ENCODE data around the gene ZSCAN5B. TPM values are rescaled to one million over a fixed set of nuclear protein-coding genes. Genes with fewer than 3 reads are reported as not detected.

ZSCAN5B gene
- total RNA-seq, 1 donor from 2014 or later, result not detected

- H3K27ac Mint-ChIP-seq (ENCODE audit: unreplicated experiment), result no peak overlapping the region
- DNase-seq (ENCODE audit: low spot score), result no peak
- H3K27me3 Mint-ChIP-seq (ENCODE audit: unreplicated experiment), result peaks cover 8% of the 10 kb centered on the region
- H3K4me1 Mint-ChIP-seq (ENCODE audit: unreplicated experiment), result no peaks in the 10 kb centered on the region
- TF ChIP-seq CTCF (IDR thresholded peaks at IDR 0.05; ENCODE audit: unreplicated experiment), result no peak
- H3K4me3 Mint-ChIP-seq (ENCODE audit: unreplicated experiment), result no peak overlapping the region
- no peaks in the 10 kb centered on the region for H3K9me3 Mint-ChIP-seq (ENCODE audit: unreplicated experiment)
- H3K36me3 Mint-ChIP-seq (ENCODE audit: low read depth, unreplicated experiment), result no peaks in the 10 kb centered on the region
These were observed 23.0 kb downstream of the ZSCAN5B start for GRCh38 chr19:56174550-56174949.

DNA sequence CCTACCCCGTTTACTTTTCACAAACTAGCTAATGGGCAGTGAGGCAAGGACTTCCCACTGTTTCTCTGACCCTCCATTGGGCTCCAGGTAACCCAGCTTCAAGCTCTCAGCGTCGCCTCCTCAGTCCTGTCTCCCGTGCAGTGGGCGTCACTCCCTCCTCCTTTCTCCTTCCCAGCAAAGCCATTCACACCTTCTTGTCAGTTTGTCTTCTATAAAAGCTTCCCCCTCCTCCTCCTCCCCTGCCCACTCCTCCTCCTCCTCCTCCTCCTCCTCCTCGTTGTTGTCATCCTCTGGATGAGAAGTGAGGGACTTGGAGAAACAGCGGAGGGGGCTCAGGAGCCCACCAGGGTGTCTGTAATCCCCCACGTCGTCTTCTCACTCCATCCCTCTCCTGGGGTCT is 23.5 kb downstream of the ZSCAN5B start:
- Mint-ChIP-seq H3K4me1 (ENCODE audit: unreplicated experiment) (no peaks in the 10 kb centered on the region), H3K36me3 (ENCODE audit: low read depth, unreplicated experiment) (no peaks in the 10 kb centered on the region), H3K27me3 (ENCODE audit: unreplicated experiment) (peaks cover 8% of the 10 kb centered on the region), H3K4me3 (ENCODE audit: unreplicated experiment) (no peak overlapping the region), H3K9me3 (ENCODE audit: unreplicated experiment) (no peaks in the 10 kb centered on the region), H3K27ac (ENCODE audit: unreplicated experiment) (no peak overlapping the region)
- TF ChIP-seq CTCF (IDR thresholded peaks at IDR 0.05; ENCODE audit: unreplicated experiment), result no peak
- no peak for DNase-seq (ENCODE audit: low spot score)

- no peak for DNase-seq (ENCODE audit: low spot score)
- peaks cover 4% of the 10 kb centered on the region for H3K27me3 Mint-ChIP-seq (ENCODE audit: unreplicated experiment)
- H3K36me3 Mint-ChIP-seq (ENCODE audit: low read depth, unreplicated experiment), result no peaks in the 10 kb centered on the region
These were observed 27.3 kb downstream of the ZSCAN5B start for GRCh38 chr19:56170261-56170660.

GRCh38 chr19:56167064-56167578 is 30.5 kb downstream of the ZSCAN5B start:
- no peaks in the 10 kb centered on the region for H3K36me3 Mint-ChIP-seq (ENCODE audit: low read depth, unreplicated experiment)

More at GRCh38 chr19:56170261-56170660, 27.3 kb downstream of the ZSCAN5B start:
- TF ChIP-seq CTCF (IDR thresholded peaks at IDR 0.05; ENCODE audit: unreplicated experiment), result no peak
- Mint-ChIP-seq H3K27ac (ENCODE audit: unreplicated experiment) (no peak overlapping the region), H3K4me1 (ENCODE audit: unreplicated experiment) (no peaks in the 10 kb centered on the region), H3K4me3 (ENCODE audit: unreplicated experiment) (no peak overlapping the region), H3K9me3 (ENCODE audit: unreplicated experiment) (no peaks in the 10 kb centered on the region)

More at GRCh38 chr19:56167064-56167578, 30.5 kb downstream of the ZSCAN5B start:
- Mint-ChIP-seq H3K27me3 (ENCODE audit: unreplicated experiment) (no peaks in the 10 kb centered on the region), H3K27ac (ENCODE audit: unreplicated experiment) (no peak overlapping the region), H3K4me3 (ENCODE audit: unreplicated experiment) (no peak overlapping the region), H3K4me1 (ENCODE audit: unreplicated experiment) (no peaks in the 10 kb centered on the region), H3K9me3 (ENCODE audit: unreplicated experiment) (no peaks in the 10 kb centered on the region)
- TF ChIP-seq CTCF (IDR thresholded peaks at IDR 0.05; ENCODE audit: unreplicated experiment), result no peak
- no peak for DNase-seq (ENCODE audit: low spot score)
